ENCODE results near the gene SEL1L3. TPM values are rescaled to one million over a fixed set of nuclear protein-coding genes. Genes with fewer than 3 reads are reported as not detected.

SEL1L3 gene
- total and polyA plus RNA-seq, 2 donors from 2014 or later, result 8.2 to 60.3 TPM

- TF ChIP-seq CTCF (IDR thresholded peaks at IDR 0.05; ENCODE audit: borderline replicate concordance, extremely low read depth, insufficient read depth), result no peak
- Histone ChIP-seq H3K27me3 (ENCODE audit: control insufficient read depth, insufficient read depth, low read length) (no peaks in the 10 kb centered on the region), H3K4me3 (ENCODE audit: low read length in 3 of 3) (no peak overlapping the region), H3K27ac (ENCODE audit: low read depth in 2 of 2, low read length in 2 of 2) (no peak overlapping the region), H3K9ac (ENCODE audit: low read length in 3 of 3) (no peak overlapping the region), H3K9me3 (ENCODE audit: control insufficient read depth in 2 of 3, insufficient read depth in 1 of 3, low read length in 3 of 3) (no peaks in the 10 kb centered on the region), H3K4me1 (ENCODE audit: control insufficient read depth in 2 of 3, insufficient read depth in 2 of 3, low read depth in 1 of 3, low read length in 3 of 3) (no peaks in the 10 kb centered on the region), H3K36me3 (ENCODE audit: control insufficient read depth in 2 of 3, insufficient read depth in 3 of 3, low read length in 3 of 3) (no peaks in the 10 kb centered on the region)
- FAIRE-seq (no peak), DNase-seq (no peak)
- intact Hi-C loops (cut with DNase I), result no loop called here
These were observed 74.0 kb downstream of the SEL1L3 start for GRCh38 chr4:25788703-25789238.

GRCh38 chr4:25786497-25787065 is 76.2 kb downstream of the SEL1L3 start:
- no peak for TF ChIP-seq CTCF (IDR thresholded peaks at IDR 0.05; ENCODE audit: borderline replicate concordance, extremely low read depth, insufficient read depth)
- intact Hi-C loops (cut with DNase I), result no loop called here
- DNase-seq (peak in 3 of 5 donors; percentile 28 to 87 (median 49)), FAIRE-seq (no peak)
- no peaks in the 10 kb centered on the region for H3K27me3 ChIP-seq (ENCODE audit: control insufficient read depth, insufficient read depth, low read length)
- no peaks in the 10 kb centered on the region for H3K9me3 ChIP-seq (ENCODE audit: control insufficient read depth in 2 of 3, insufficient read depth in 1 of 3, low read length in 3 of 3)
- H3K9ac ChIP-seq (ENCODE audit: low read length in 3 of 3), result no peak overlapping the region
- no peaks in the 10 kb centered on the region for H3K4me1 ChIP-seq (ENCODE audit: control insufficient read depth in 2 of 3, insufficient read depth in 2 of 3, low read depth in 1 of 3, low read length in 3 of 3)
- no peak overlapping the region for H3K27ac ChIP-seq (ENCODE audit: low read depth in 2 of 2, low read length in 2 of 2)
- H3K36me3 ChIP-seq (ENCODE audit: control insufficient read depth in 2 of 3, insufficient read depth in 3 of 3, low read length in 3 of 3), result no peaks in the 10 kb centered on the region
- no peak overlapping the region for H3K4me3 ChIP-seq (ENCODE audit: low read length in 3 of 3)

- FAIRE-seq (no peak), DNase-seq (no peak)
- H3K9me3 ChIP-seq (ENCODE audit: control insufficient read depth in 2 of 3, insufficient read depth in 1 of 3, low read length in 3 of 3), result no peaks in the 10 kb centered on the region
- H3K27ac ChIP-seq (ENCODE audit: low read depth in 2 of 2, low read length in 2 of 2), result no peak overlapping the region
- TF ChIP-seq CTCF (IDR thresholded peaks at IDR 0.05; ENCODE audit: borderline replicate concordance, extremely low read depth, insufficient read depth), result no peak
- H3K9ac ChIP-seq (ENCODE audit: low read length in 3 of 3), result no peak overlapping the region
- no peaks in the 10 kb centered on the region for H3K27me3 ChIP-seq (ENCODE audit: control insufficient read depth, insufficient read depth, low read length)
- intact Hi-C loops (cut with DNase I), result no loop called here
- H3K4me3 ChIP-seq (ENCODE audit: low read length in 3 of 3), result no peak overlapping the region
- no peaks in the 10 kb centered on the region for H3K36me3 ChIP-seq (ENCODE audit: control insufficient read depth in 2 of 3, insufficient read depth in 3 of 3, low read length in 3 of 3)
- no peaks in the 10 kb centered on the region for H3K4me1 ChIP-seq (ENCODE audit: control insufficient read depth in 2 of 3, insufficient read depth in 2 of 3, low read depth in 1 of 3, low read length in 3 of 3)
These were observed 78.8 kb downstream of the SEL1L3 start for GRCh38 chr4:25783943-25784342.

- Histone ChIP-seq H3K4me3 (ENCODE audit: low read length in 3 of 3) (no peak overlapping the region), H3K4me1 (ENCODE audit: control insufficient read depth in 2 of 3, insufficient read depth in 2 of 3, low read depth in 1 of 3, low read length in 3 of 3) (no peaks in the 10 kb centered on the region), H3K9me3 (ENCODE audit: control insufficient read depth in 2 of 3, insufficient read depth in 1 of 3, low read length in 3 of 3) (no peaks in the 10 kb centered on the region), H3K27me3 (ENCODE audit: control insufficient read depth, insufficient read depth, low read length) (no peaks in the 10 kb centered on the region), H3K9ac (ENCODE audit: low read length in 3 of 3) (no peak overlapping the region), H3K36me3 (ENCODE audit: control insufficient read depth in 2 of 3, insufficient read depth in 3 of 3, low read length in 3 of 3) (no peaks in the 10 kb centered on the region), H3K27ac (ENCODE audit: low read depth in 2 of 2, low read length in 2 of 2) (no peak overlapping the region)
- TF ChIP-seq CTCF (IDR thresholded peaks at IDR 0.05; ENCODE audit: borderline replicate concordance, extremely low read depth, insufficient read depth), result no peak
- intact Hi-C loops (cut with DNase I), result no loop called here
- no peak for FAIRE-seq
- DNase-seq, result no peak
These were observed 79.7 kb downstream of the SEL1L3 start for GRCh38 chr4:25783126-25783525.

Data from kidney (tissue), 14 donors.